NCI-H1436 treated with DMSO at 0.1 percent for 48 hours (cell line): Measurements from ENCODE around the gene OR1J1.

ENCODE experiments used
- DNase-seq: peaks from one replicate; lab custom pipeline; 2025; lab: John Stamatoyannopoulos, UW

The OR1J1 gene

DNA sequence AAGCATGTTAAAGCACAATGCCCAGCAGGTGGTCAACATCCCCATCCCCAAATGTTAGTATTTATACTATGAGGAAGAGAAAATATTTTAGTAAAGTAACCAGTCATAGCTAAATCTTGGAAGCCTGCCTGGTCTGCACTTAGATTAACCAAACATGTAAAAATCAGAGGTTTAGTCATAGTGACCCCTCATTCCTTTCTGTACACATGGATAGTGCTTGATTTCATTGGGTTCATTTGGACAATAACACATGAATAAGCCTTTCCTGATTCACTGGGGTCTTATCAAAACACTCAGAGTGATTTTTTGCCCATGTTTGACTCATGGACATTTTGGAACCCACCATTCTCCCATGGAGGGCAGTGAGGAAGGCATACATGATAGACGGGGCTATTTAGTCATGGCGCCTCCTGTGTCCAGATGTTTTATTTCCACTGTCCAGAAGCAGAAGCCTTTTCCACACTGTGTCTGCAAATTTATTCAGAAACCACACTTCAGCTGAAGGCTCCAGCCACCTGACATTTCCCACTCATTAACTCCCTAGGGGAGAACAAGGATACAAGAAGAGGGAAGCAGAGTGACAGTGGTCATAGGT lies 32.5 kb downstream of the OR1J1 start:
- no peak for DNase-seq

DNA sequence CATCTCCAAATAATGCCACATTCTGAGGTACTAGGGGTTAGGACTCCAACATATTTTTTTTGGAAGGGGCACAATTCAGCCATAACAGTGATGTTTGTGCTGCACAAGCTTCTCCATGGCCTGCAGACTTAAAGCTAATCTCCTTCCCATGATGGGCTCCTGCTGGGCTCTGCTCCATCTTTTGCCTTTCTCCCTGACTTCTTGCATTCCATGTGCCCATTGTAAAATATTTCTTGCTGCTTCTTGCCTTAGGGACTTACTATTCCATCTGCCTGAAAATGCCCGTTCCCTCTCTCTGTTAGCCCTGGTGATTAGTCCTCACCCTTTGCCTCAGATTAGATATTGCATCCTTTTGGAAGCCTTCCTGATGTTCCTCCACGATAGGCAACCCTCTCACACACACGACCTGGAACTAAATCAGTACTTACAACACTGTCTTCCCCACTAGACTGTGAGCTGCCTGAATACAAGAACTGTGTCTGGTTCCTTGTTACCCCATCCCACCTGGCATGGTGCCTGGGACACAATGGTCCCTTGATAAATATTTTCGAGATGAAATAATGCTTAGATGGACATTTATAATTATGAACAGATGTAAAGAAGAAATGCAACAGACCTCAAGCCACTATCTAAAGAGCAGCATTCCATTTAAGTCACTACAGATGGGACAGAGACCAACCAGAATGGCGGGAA lies 33.5 kb downstream of the OR1J1 start:
- no peak for DNase-seq

DNA sequence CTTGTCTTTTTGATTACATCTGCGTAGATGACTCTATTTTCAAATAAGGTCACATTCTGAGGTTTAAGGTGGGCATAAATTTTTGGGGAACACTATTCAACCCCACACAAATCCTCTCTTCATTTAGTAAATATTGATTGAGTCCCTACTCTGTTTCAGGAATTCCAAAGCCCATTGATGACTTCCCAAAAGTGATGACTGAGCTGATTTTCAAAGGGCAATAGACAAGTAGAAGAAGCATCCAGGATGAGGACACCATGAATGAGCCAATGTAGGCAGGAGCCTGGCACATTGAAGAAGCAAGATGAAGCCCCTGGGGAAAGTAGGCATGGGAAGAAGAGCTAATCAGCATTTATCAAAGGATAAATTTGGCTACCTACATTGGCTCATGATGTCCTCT lies 35.2 kb downstream of the OR1J1 start:
- no peak for DNase-seq
